Adipocyte (in vitro differentiated cells): Measurements from ENCODE around the gene CDH12.
"Not testable (repeated sequence)": the region's sequence is repeated elsewhere in the genome, so short reads cannot be mapped to it uniquely, and the experiment has no call there.

Source experiments
- DNase-seq: peaks from one replicate; pipeline ENCODE4 v3.0.0-alpha.2; 2015; ENCODE audit warnings: low read depth
- H3K27me3 ChIP-seq: replicated peaks from 2 replicates; pipeline ENCODE4 v1.7.0; 2013; ENCODE audit warnings: mild to moderate bottlenecking, low read length, moderate library complexity; ENCODE audit not compliant: control insufficient read depth, insufficient read depth
- H3K36me3 ChIP-seq: 2 replicates; pipeline ENCODE4 v1.7.0; 2013; ENCODE audit warnings: low read length, mild to moderate bottlenecking, moderate library complexity; ENCODE audit not compliant: control insufficient read depth, insufficient read depth, severe bottlenecking
- H3K4me1 ChIP-seq: 2 replicates; pipeline ENCODE4 v1.7.0; 2013; ENCODE audit warnings: mild to moderate bottlenecking, low read length, moderate library complexity; ENCODE audit not compliant: control insufficient read depth, insufficient read depth
- H3K4me3 ChIP-seq: 2 replicates; pipeline ENCODE4 v1.7.0; 2013; ENCODE audit warnings: mild to moderate bottlenecking, low read length, moderate library complexity
- H3K9ac ChIP-seq: 2 replicates; pipeline ENCODE4 v1.7.0; 2013; ENCODE audit warnings: mild to moderate bottlenecking, low read length, moderate library complexity
- H3K9me3 ChIP-seq: 2 replicates; pipeline ENCODE4 v1.7.0; 2013; ENCODE audit warnings: mild to moderate bottlenecking, low read length, moderate library complexity; ENCODE audit not compliant: control insufficient read depth

The CDH12 gene

GRCh38 chr5:22154779-22155178 is 698.4 kb downstream of the CDH12 start:
- H3K27me3 ChIP-seq, DNase-seq, H3K9me3 ChIP-seq, H3K4me3 ChIP-seq, H3K36me3 ChIP-seq, H3K9ac ChIP-seq, H3K4me1 ChIP-seq: not testable (repeated sequence)

DNA sequence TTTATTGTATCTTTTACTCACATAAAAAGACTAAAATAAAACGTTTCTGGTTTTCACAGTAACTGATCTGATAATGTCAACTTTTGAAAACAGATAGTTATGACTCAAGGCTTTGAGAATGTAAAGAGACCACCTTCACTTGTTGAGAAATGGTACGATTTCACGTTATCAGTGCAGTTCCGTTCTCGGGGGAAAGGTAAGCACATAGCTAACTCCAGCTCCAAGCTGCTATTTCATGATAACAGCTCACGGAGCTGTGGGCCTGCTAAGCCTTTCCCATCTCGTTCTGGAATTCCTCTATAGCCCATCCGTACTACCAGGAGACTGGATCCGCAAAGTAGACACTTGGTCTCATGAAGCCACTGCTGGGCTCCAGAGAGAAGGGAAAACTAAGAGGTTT is 701.3 kb downstream of the CDH12 start:
- DNase-seq, H3K4me1 ChIP-seq, H3K27me3 ChIP-seq, H3K9me3 ChIP-seq, H3K36me3 ChIP-seq, H3K9ac ChIP-seq, H3K4me3 ChIP-seq: not testable (repeated sequence)

- not testable (repeated sequence) for H3K27me3 ChIP-seq, H3K36me3 ChIP-seq, H3K4me1 ChIP-seq, DNase-seq, H3K9ac ChIP-seq, H3K4me3 ChIP-seq, H3K9me3 ChIP-seq
Measured at GRCh38 chr5:22140418-22140817, 712.7 kb downstream of the CDH12 start.

GRCh38 chr5:22139662-22140300 is 713.4 kb downstream of the CDH12 start:
- not testable (repeated sequence) for H3K9me3 ChIP-seq, H3K27me3 ChIP-seq, DNase-seq, H3K4me1 ChIP-seq, H3K36me3 ChIP-seq, H3K4me3 ChIP-seq, H3K9ac ChIP-seq

- Histone ChIP-seq H3K9me3 (no peaks in the 10 kb centered on the region), H3K27me3 (no peaks in the 10 kb centered on the region), H3K36me3 (no peaks in the 10 kb centered on the region), H3K4me3 (no peak overlapping the region), H3K9ac (no peak overlapping the region), H3K4me1 (no peaks in the 10 kb centered on the region)
- no peak for DNase-seq
Measured at GRCh38 chr5:22111320-22111719, 741.8 kb downstream of the CDH12 start.

- H3K9me3 ChIP-seq = no peaks in the 10 kb centered on the region
- no peaks in the 10 kb centered on the region for H3K27me3 ChIP-seq
- no peak overlapping the region for H3K4me3 ChIP-seq
- no peaks in the 10 kb centered on the region for H3K36me3 ChIP-seq
- no peak for DNase-seq
- no peaks in the 10 kb centered on the region for H3K4me1 ChIP-seq
- H3K9ac ChIP-seq = no peak overlapping the region
Measured at GRCh38 chr5:22109315-22109714, 743.8 kb downstream of the CDH12 start.

DNA sequence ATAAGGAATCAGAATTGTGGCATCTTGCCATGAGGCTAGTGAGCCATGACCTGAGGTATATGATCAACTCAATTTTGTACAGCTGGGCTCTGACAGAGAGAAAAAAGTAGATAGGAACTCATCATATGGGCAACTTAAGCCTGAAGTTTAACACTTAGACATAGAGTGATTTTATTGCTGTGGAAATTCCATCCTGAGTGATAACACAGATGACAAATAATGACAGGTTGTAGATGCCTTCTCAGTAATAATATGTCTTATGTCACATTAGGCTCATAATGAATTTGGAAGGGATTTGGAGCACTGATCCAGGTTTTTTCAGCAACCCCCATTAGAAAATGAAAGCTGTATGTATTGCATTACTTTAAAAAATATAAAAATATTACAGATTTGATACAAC is 744.6 kb downstream of the CDH12 start:
- H3K27me3 ChIP-seq = no peaks in the 10 kb centered on the region
- H3K4me3 ChIP-seq = no peak overlapping the region
- no peak overlapping the region for H3K9ac ChIP-seq
- H3K36me3 ChIP-seq = no peaks in the 10 kb centered on the region
- H3K4me1 ChIP-seq = no peaks in the 10 kb centered on the region
- H3K9me3 ChIP-seq = no peaks in the 10 kb centered on the region
- DNase-seq = no peak

DNA sequence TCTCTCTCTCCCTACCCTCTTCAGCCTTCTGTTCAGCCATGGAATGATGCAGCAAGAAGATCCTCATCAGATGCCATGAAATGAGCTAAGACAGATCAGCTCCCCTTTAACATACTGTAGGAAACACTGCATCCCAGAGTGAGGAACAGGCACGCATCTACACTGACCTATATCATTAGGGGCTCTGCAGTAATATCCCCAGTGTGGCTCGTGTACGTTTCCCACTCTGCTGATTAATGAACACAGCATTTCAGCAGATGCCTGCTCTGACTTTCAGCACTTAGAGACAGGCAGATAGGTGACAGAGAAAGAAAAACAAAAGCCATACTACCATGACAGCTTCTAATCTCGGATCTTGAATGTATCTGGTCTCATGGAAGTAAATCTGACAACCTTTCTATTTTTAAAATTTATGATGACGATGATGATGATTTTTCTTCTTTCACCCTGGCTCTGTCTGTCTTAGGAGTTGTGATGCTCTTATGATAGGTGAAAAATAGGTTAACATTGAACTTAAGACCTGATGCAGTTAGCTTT is 750.3 kb downstream of the CDH12 start:
- Histone ChIP-seq H3K4me1 (no peaks in the 10 kb centered on the region), H3K36me3 (no peaks in the 10 kb centered on the region), H3K4me3 (no peak overlapping the region), H3K9me3 (no peaks in the 10 kb centered on the region), H3K9ac (no peak overlapping the region), H3K27me3 (no peaks in the 10 kb centered on the region)
- no peak for DNase-seq

- no peaks in the 10 kb centered on the region for H3K4me1 ChIP-seq
- no peak overlapping the region for H3K4me3 ChIP-seq
- no peak overlapping the region for H3K9ac ChIP-seq
- DNase-seq = no peak
- no peaks in the 10 kb centered on the region for H3K36me3 ChIP-seq
- no peaks in the 10 kb centered on the region for H3K27me3 ChIP-seq
- H3K9me3 ChIP-seq = no peaks in the 10 kb centered on the region
Measured at GRCh38 chr5:22088517-22088916, 764.6 kb downstream of the CDH12 start.

DNA sequence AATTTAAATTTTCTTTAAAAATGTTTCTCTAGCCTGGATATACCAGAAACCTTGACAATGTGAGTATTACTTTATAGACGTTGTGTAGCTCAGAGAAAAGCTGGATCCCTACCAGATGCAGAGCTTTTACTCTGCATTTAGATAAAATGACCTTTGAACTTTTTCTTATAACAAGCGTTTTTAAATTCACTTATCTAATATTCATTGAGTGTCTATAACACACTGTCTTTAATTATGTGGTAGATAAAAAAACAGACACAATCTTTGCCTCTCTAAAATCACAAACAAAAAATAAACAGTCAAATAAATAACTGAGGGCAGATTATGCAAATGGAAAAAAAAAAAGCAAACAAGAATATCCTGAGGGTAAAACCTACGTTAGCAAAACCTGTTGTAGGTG is 773.6 kb downstream of the CDH12 start:
- no peak for DNase-seq
- no peak overlapping the region for H3K9ac ChIP-seq
- H3K4me3 ChIP-seq = no peak overlapping the region
- no peaks in the 10 kb centered on the region for H3K9me3 ChIP-seq
- H3K27me3 ChIP-seq = no peaks in the 10 kb centered on the region
- H3K36me3 ChIP-seq = no peaks in the 10 kb centered on the region
- H3K4me1 ChIP-seq = no peaks in the 10 kb centered on the region

GRCh38 chr5:22079002-22079401 is 774.1 kb downstream of the CDH12 start:
- H3K9me3 ChIP-seq = no peaks in the 10 kb centered on the region
- no peaks in the 10 kb centered on the region for H3K36me3 ChIP-seq
- DNase-seq = no peak
- H3K4me1 ChIP-seq = no peaks in the 10 kb centered on the region
- no peak overlapping the region for H3K9ac ChIP-seq
- no peak overlapping the region for H3K4me3 ChIP-seq
- H3K27me3 ChIP-seq = no peaks in the 10 kb centered on the region

- Histone ChIP-seq H3K4me1 (no peaks in the 10 kb centered on the region), H3K9ac (no peak overlapping the region), H3K4me3 (no peak overlapping the region), H3K9me3 (no peaks in the 10 kb centered on the region), H3K27me3 (no peaks in the 10 kb centered on the region), H3K36me3 (no peaks in the 10 kb centered on the region)
- DNase-seq = no peak
Measured at GRCh38 chr5:22076586-22076985, 776.6 kb downstream of the CDH12 start.
